GM13976 (cell line): ENCODE results near the gene C1QTNF9.

Source experiments
- DNase-seq: peaks from one replicate; pipeline ENCODE4 v3.0.0; 2012; ENCODE audit warnings: low spot score
- in situ Hi-C: fragments of 300-500 bp; cut with MboI; formaldehyde crosslinking; loops from one replicate; pipeline ENCODE4 v1.12.0; 2022; ENCODE audit warnings: low sequenced_read_pairs, mixed read lengths, inconsistent platforms; ENCODE audit not compliant: unreplicated experiment
- TF ChIP-seq, protein P1 (sequence below): IDR thresholded peaks from 2 replicates; pipeline ENCODE4 v1.5.1; 2012; ENCODE audit warnings: borderline replicate concordance, mild to moderate bottlenecking; ENCODE audit not compliant: insufficient read depth; ENCODE audit errors: extremely low read depth, missing control alignments, control extremely low read depth

The C1QTNF9 gene

DNA sequence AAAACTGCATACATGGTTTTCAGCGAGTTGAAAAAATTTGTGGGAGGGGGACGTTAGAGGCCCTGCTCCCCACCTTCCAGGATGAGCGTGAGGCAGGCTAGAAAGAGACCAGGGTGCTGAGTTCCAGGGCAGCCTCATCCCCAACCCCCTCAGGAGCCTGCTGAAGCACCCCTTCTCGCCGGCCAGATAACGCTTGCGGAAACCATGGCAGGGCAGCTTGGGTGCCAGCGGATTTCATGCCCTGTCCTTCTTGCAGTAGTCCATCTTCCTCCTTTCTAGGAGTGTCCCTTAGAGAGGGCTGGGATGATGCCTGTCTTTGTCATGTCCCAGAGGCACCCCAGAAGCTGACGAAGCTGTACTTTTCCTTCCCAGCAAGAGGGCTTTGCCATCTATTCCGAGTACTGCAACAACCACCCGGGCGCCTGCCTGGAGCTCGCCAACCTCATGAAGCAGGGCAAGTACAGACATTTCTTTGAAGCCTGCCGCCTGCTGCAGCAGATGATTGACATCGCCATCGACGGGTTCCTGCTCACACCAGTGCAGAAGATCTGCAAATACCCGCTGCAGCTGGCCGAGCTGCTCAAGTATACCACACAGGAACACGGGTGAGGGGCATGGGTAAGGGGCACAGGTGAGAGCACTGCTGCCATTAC is 19.0 kb upstream of the C1QTNF9 start:
- DNase-seq = no peak
- in situ Hi-C loops = no loop called here
- TF ChIP-seq, protein P1, sequence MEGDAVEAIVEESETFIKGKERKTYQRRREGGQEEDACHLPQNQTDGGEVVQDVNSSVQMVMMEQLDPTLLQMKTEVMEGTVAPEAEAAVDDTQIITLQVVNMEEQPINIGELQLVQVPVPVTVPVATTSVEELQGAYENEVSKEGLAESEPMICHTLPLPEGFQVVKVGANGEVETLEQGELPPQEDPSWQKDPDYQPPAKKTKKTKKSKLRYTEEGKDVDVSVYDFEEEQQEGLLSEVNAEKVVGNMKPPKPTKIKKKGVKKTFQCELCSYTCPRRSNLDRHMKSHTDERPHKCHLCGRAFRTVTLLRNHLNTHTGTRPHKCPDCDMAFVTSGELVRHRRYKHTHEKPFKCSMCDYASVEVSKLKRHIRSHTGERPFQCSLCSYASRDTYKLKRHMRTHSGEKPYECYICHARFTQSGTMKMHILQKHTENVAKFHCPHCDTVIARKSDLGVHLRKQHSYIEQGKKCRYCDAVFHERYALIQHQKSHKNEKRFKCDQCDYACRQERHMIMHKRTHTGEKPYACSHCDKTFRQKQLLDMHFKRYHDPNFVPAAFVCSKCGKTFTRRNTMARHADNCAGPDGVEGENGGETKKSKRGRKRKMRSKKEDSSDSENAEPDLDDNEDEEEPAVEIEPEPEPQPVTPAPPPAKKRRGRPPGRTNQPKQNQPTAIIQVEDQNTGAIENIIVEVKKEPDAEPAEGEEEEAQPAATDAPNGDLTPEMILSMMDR = no peak

- TF ChIP-seq, protein P1 = no peak
- no peak for DNase-seq
- in situ Hi-C loops = no loop called here
Measured at GRCh38 chr13:24292481-24292880, 16.9 kb upstream of the C1QTNF9 start.

GRCh38 chr13:24293746-24294145 is 15.6 kb upstream of the C1QTNF9 start:
- in situ Hi-C loops = no loop called here
- no peak for DNase-seq
- TF ChIP-seq, protein P1 = no peak

DNA sequence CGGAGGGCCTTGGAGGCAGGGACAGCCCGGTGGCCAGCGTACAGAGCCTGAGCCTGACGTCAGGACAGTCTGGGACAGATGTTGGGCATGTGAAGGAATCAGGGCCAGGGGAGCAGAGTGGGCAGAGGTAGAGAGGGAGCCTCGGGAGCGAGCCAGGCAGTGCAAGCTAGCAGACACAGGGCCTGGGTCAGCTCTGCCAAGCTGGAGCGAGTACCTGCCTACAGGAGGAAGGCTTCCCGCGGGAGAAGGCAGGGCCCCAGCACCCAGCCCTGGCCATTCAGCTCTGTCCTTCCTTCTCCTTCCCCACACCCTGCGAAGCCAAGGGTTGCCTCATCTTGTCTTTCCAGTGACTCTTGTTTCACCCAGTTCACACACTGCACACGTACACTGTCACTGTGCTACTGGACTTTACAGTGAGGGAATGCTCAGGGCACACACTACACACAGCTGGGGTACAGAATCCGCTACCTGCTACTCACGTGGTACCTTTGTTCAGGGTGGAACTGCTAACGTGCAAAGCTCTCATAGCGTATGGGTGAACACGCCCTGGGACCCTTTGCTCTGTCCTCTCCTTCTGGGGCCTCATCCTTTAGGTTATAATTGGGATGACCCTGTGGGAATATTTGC is 9.8 kb upstream of the C1QTNF9 start:
- in situ Hi-C loops = no loop called here
- DNase-seq = no peak
- TF ChIP-seq, protein P1 = no peak

- DNase-seq = no peak
- in situ Hi-C loops = no loop called here
- TF ChIP-seq, protein P1 = no peak
Measured at GRCh38 chr13:24301434-24301833, 7.9 kb upstream of the C1QTNF9 start.

DNA sequence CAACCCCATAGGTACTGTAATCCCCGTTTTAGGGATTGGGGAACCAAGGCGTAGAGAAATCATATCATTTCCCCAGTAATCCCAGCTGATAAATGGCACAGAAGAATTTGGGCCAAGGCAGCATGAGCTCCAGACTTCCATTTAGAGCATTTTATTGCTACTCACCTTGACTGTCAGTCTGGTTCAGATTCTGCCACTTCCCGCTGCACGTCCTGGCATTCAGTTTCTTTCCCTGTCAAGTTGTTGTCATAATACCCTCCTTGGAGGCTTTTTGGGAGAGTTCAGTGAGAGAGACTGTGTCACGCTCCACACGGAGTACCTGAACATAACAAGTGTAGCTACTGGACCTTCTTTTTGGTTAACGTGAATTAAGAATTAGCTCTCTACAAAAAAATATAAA is 7.5 kb upstream of the C1QTNF9 start:
- in situ Hi-C loops = no loop called here
- TF ChIP-seq, protein P1 = no peak
- DNase-seq = no peak
